Renal pelvis (tissue), 4 donors: Measurements from ENCODE around the gene MARCHF3. TPM values are rescaled to one million over a fixed set of nuclear protein-coding genes. Genes with fewer than 3 reads are reported as not detected.
"Not testable (repeated sequence)": the region's sequence is repeated elsewhere in the genome, so short reads cannot be mapped to it uniquely, and the experiment has no call there.

Experiments used
- DNase-seq: peaks from one replicate; pipeline ENCODE4 v3.0.0-alpha.2; 2013
- polyA plus RNA-seq, 3 donors: library from polyadenylated mRNA; unstranded; fragments of 120-200 nt; gene quantifications; one replicate each; pipeline ENCODE4 v1.2.1, GENCODE V29; 2013; ENCODE audit not compliant: insufficient read length in 3 of 3

MARCHF3 gene
- polyA plus RNA-seq, 3 donors = 7.0 to 9.0 (median 8.8) TPM

- DNase-seq = no peak
Measured at GRCh38 chr5:127055880-127056653, 25.7 kb upstream of the MARCHF3 start.

GRCh38 chr5:127053551-127053950, 23.2 kb upstream of the MARCHF3 start:
- DNase-seq = not testable (repeated sequence)

- no peak for DNase-seq
Measured at GRCh38 chr5:127053049-127053448, 22.7 kb upstream of the MARCHF3 start.

GRCh38 chr5:127051591-127051990, 21.2 kb upstream of the MARCHF3 start:
- no peak for DNase-seq

GRCh38 chr5:127046343-127047072, 16.1 kb upstream of the MARCHF3 start:
- DNase-seq = no peak

- DNase-seq = no peak
Measured at GRCh38 chr5:127042593-127042992, 12.2 kb upstream of the MARCHF3 start.

- DNase-seq = no peak
Measured at GRCh38 chr5:127041571-127041970, 11.2 kb upstream of the MARCHF3 start.

- no peak for DNase-seq
Measured at GRCh38 chr5:127040796-127041520, 10.6 kb upstream of the MARCHF3 start.

- DNase-seq = no peak
Measured at GRCh38 chr5:127038550-127038949, 8.2 kb upstream of the MARCHF3 start.

- no peak for DNase-seq
Measured at GRCh38 chr5:127031863-127032232, 1.5 kb upstream of the MARCHF3 start.

GRCh38 chr5:127031147-127031862, 947 bp upstream of the MARCHF3 start:
- DNase-seq = peak; percentile 28

GRCh38 chr5:127029581-127030258, 638 bp downstream of the MARCHF3 start:
- peak; percentile 64 for DNase-seq

- DNase-seq = peak; percentile 27
Measured at GRCh38 chr5:127028822-127029457, 1.4 kb downstream of the MARCHF3 start.

- no peak for DNase-seq
Measured at GRCh38 chr5:127027539-127027938, 2.8 kb downstream of the MARCHF3 start.

- DNase-seq = no peak
Measured at GRCh38 chr5:127026166-127026565, 4.2 kb downstream of the MARCHF3 start.

GRCh38 chr5:127025467-127025866, 4.9 kb downstream of the MARCHF3 start:
- DNase-seq = no peak

- no peak for DNase-seq
Measured at GRCh38 chr5:127024821-127025220, 5.5 kb downstream of the MARCHF3 start.

GRCh38 chr5:127023552-127024191, 6.7 kb downstream of the MARCHF3 start:
- DNase-seq = not testable (repeated sequence)

- no peak for DNase-seq
Measured at GRCh38 chr5:127022846-127023245, 7.5 kb downstream of the MARCHF3 start.

- no peak for DNase-seq
Measured at GRCh38 chr5:127019928-127020327, 10.4 kb downstream of the MARCHF3 start.
